ENCODE results near the gene PEX3. TPM values are rescaled to one million over a fixed set of nuclear protein-coding genes. Genes with fewer than 3 reads are reported as not detected.

The PEX3 gene
- total and polyA plus RNA-seq, 2 experiments from 2014 or later, result 13.8 to 19.4 TPM

GRCh38 chr6:143414769-143415168 lies 35.8 kb upstream of the PEX3 start (continued):
- TF ChIP-seq POLR2AphosphoS5 (IDR thresholded peaks at IDR 0.05; ENCODE audit: low read depth), result no peak

DNA sequence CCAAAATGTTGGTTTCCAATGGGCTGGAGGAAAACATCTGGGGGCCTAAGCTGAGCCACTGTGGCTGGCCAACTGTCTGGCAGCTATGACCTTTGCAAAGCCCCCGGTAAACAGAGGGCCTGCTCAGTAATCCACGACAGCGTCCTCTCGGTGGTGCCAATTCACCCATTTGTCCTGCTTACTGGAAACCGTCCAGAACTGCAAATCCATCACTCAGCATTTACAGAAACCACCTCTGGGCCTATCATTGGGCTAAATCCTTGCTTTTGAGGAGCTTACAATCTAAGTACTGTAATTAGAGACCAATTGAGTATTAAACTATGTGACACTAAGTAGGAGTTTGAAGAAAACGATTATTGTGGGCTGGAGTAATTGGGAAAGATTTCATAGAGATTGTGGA lies 31.1 kb upstream of the PEX3 start:
- DNase-seq (ENCODE audit: low spot score), result no peak
- no peak overlapping the region; the same call in 1 of the 2 replicates for H3K27ac Mint-ChIP-seq
- no peak overlapping the region for H3K4me3 Mint-ChIP-seq
- no peaks in the 10 kb centered on the region for H3K36me3 ChIP-seq (ENCODE audit: insufficient read depth)
- H2AFZ ChIP-seq, result no peak overlapping the region
- H3K27ac ChIP-seq (ENCODE audit: low read depth), result 0 out of 2 replicates have a peak overlapping the region, but pooled peaks have one; percentile 19
- H4K20me1 ChIP-seq (replicated peaks; ENCODE audit: insufficient read depth), result no peaks in the 10 kb centered on the region; the same call in 1 of the 2 replicates
- H3K27me3 Mint-ChIP-seq (ENCODE audit: insufficient read depth, low read depth, poor library complexity), result no peaks in the 10 kb centered on the region
- H3K4me3 ChIP-seq, result no peak overlapping the region
- H3K27me3 ChIP-seq (ENCODE audit: insufficient read depth), result no peaks in the 10 kb centered on the region
- H3K36me3 Mint-ChIP-seq (ENCODE audit: low read depth), result no peaks in the 10 kb centered on the region
- ATAC-seq, result no peak
- no peaks in the 10 kb centered on the region; the same call in 2 of the 3 replicates for H3K4me1 Mint-ChIP-seq
- no peaks in the 10 kb centered on the region for H3F3A ChIP-seq (replicated peaks; ENCODE audit: low read depth)
- H3K9me3 Mint-ChIP-seq, result no peaks in the 10 kb centered on the region
- no peaks in the 10 kb centered on the region for H3K79me2 ChIP-seq (replicated peaks; ENCODE audit: insufficient read depth)
- TF ChIP-seq CTCF (conservative IDR thresholded peaks at IDR 0.05; ENCODE audit: low read depth in 2 of 2) (no peak), NANOG (IDR thresholded peaks at IDR 0.05; ENCODE audit: borderline replicate concordance) (no peak), EZH2phosphoT487 (IDR thresholded peaks at IDR 0.05; ENCODE audit: unreplicated experiment) (no peak), CREB1 (CRISPR knock-in tag; IDR thresholded peaks at IDR 0.05; ENCODE audit: low read depth) (no peak), POLR2AphosphoS5 (IDR thresholded peaks at IDR 0.05; ENCODE audit: low read depth) (no peak)
- TF ChIP-seq, protein P1, sequence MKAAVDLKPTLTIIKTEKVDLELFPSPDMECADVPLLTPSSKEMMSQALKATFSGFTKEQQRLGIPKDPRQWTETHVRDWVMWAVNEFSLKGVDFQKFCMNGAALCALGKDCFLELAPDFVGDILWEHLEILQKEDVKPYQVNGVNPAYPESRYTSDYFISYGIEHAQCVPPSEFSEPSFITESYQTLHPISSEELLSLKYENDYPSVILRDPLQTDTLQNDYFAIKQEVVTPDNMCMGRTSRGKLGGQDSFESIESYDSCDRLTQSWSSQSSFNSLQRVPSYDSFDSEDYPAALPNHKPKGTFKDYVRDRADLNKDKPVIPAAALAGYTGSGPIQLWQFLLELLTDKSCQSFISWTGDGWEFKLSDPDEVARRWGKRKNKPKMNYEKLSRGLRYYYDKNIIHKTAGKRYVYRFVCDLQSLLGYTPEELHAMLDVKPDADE (IDR thresholded peaks at IDR 0.05), result no peak
- no peak overlapping the region for H3K4me2 ChIP-seq
- H3K4me1 ChIP-seq (ENCODE audit: insufficient read depth), result no peaks in the 10 kb centered on the region
- H3K9me2 ChIP-seq (ENCODE audit: insufficient read depth), result no peaks in the 10 kb centered on the region; the same call in 1 of the 2 replicates

GRCh38 chr6:143426026-143426425 lies 24.6 kb upstream of the PEX3 start:
- Mint-ChIP-seq H3K27me3 (ENCODE audit: insufficient read depth, low read depth, poor library complexity) (no peaks in the 10 kb centered on the region), H3K4me3 (no peak overlapping the region), H3K4me1 (peaks cover 2% of the 10 kb centered on the region; the same call in 1 of the 3 replicates), H3K36me3 (ENCODE audit: low read depth) (peaks cover 2% of the 10 kb centered on the region; the same call in 2 of the 3 replicates), H3K27ac (no peak overlapping the region), H3K9me3 (no peaks in the 10 kb centered on the region)
- H3F3A ChIP-seq (replicated peaks; ENCODE audit: low read depth), result no peaks in the 10 kb centered on the region
- peaks cover 2% of the 10 kb centered on the region for H4K20me1 ChIP-seq (replicated peaks; ENCODE audit: insufficient read depth)
- no peaks in the 10 kb centered on the region for H3K79me2 ChIP-seq (replicated peaks; ENCODE audit: insufficient read depth)
- peaks cover 4% of the 10 kb centered on the region for H3K36me3 ChIP-seq (ENCODE audit: insufficient read depth)
- no peaks in the 10 kb centered on the region for H3K4me1 ChIP-seq (ENCODE audit: insufficient read depth)
- H2AFZ ChIP-seq, result no peak overlapping the region
- no peak for DNase-seq (ENCODE audit: low spot score)
- no peaks in the 10 kb centered on the region for H3K27me3 ChIP-seq (ENCODE audit: insufficient read depth)
- ATAC-seq, result no peak
- H3K4me3 ChIP-seq, result no peak overlapping the region
- H3K9me2 ChIP-seq (ENCODE audit: insufficient read depth), result no peaks in the 10 kb centered on the region
- H3K27ac ChIP-seq (ENCODE audit: low read depth), result no peak overlapping the region
- no peak overlapping the region for H3K4me2 ChIP-seq
- TF ChIP-seq EZH2 (IDR thresholded peaks at IDR 0.05; ENCODE audit: low read depth, unreplicated experiment), result no peak
- TF ChIP-seq POLR2AphosphoS5 (IDR thresholded peaks at IDR 0.05; ENCODE audit: low read depth), result no peak
- no peak for TF ChIP-seq ZNF331 (CRISPR knock-in tag; IDR thresholded peaks at IDR 0.05; ENCODE audit: low read depth)
- no peak for TF ChIP-seq CTCF (conservative IDR thresholded peaks at IDR 0.05; ENCODE audit: low read depth in 2 of 2)
- TF ChIP-seq NANOG (IDR thresholded peaks at IDR 0.05; ENCODE audit: borderline replicate concordance), result no peak
- no peak for TF ChIP-seq JUNB (IDR thresholded peaks at IDR 0.05; ENCODE audit: unreplicated experiment)
- TF ChIP-seq REST (IDR thresholded peaks at IDR 0.05; ENCODE audit: unreplicated experiment), result no peak
- no peak for TF ChIP-seq CREB1 (CRISPR knock-in tag; IDR thresholded peaks at IDR 0.05; ENCODE audit: low read depth)
- no peak for TF ChIP-seq STAT1 (IDR thresholded peaks at IDR 0.05; ENCODE audit: unreplicated experiment)
